Adrenal gland (tissue), 5 donors: Measurements from ENCODE around the gene OR4F6.

Experiments used
- CTCF ChIP-seq, 6 experiments: fragments of 450-650 bp in 4 of 6; fragments of 200-600 bp in 2 of 6; sonication (generic) in 1 of 6; IDR thresholded peaks; 1 replicate in 5 of 6; 2 replicates in 1 of 6; pipeline versions ENCODE4 v1.5.1 to v1.8.0; 2016 to 2021; ENCODE audit warnings: antibody characterized with exemption in 6 of 6, mild to moderate bottlenecking in 2 of 6, moderate library complexity in 1 of 6
- POLR2A ChIP-seq, 2 donors: fragments of 450-650 bp; IDR thresholded peaks; one replicate each; pipeline ENCODE4 v1.6.1; 2017; ENCODE audit warnings: antibody characterized with exemption in 2 of 2, mild to moderate bottlenecking in 2 of 2, moderate library complexity in 1 of 2
- donor health status: DM: no; HTN: no; CAD: no.

- no peak for TF ChIP-seq CTCF (IDR thresholded peaks at IDR 0.05)
- no peak for TF ChIP-seq POLR2A (IDR thresholded peaks at IDR 0.05)
These were observed 23.9 kb downstream of the OR4F6 start for GRCh38 chr15:101827257-101827656.
